Kidney (tissue), 14 donors: ENCODE results near the gene SARM1. TPM values are rescaled to one million over a fixed set of nuclear protein-coding genes. Genes with fewer than 3 reads are reported as not detected.
A peak's percentile ranks its signal among the peaks of the same experiment; 100 is the strongest.

Source experiments
- DNase-seq, 5 donors: peaks; one replicate each; pipeline ENCODE4 v3.0.0-alpha.2; 2013 to 2020
- FAIRE-seq: peaks from 2 replicates; lab custom pipeline; 2012; peaks lifted over from hg19 to GRCh38; lab: Jason Lieb, UNC
- H3K27ac ChIP-seq, 2 donors: one replicate each; pipeline ENCODE4 v1.7.0; 2013; ENCODE audit warnings: low read depth in 2 of 2, low read length in 2 of 2, inconsistent platforms in 1 of 2
- H3K27me3 ChIP-seq: one replicate; pipeline ENCODE4 v1.7.1; 2013; ENCODE audit warnings: low read length, inconsistent platforms; ENCODE audit not compliant: control insufficient read depth, insufficient read depth
- H3K36me3 ChIP-seq, 3 donors: one replicate each; pipeline versions ENCODE4 v1.7.0 to v1.7.1; 2013; ENCODE audit warnings: low read length in 3 of 3, control low read depth in 1 of 3, inconsistent platforms in 1 of 3; ENCODE audit not compliant: insufficient read depth in 3 of 3, control insufficient read depth in 2 of 3
- H3K4me1 ChIP-seq, 3 donors: one replicate each; pipeline versions ENCODE4 v1.7.0 to v1.7.1; 2013; ENCODE audit warnings: low read length in 3 of 3, inconsistent platforms in 1 of 3, low read depth in 1 of 3; ENCODE audit not compliant: control insufficient read depth in 2 of 3, insufficient read depth in 2 of 3
- H3K4me3 ChIP-seq, 3 donors: one replicate each; pipeline versions ENCODE4 v1.7.0 to v1.8.1; 2013; ENCODE audit warnings: low read length in 3 of 3, control low read depth in 1 of 3, inconsistent platforms in 1 of 3
- H3K9ac ChIP-seq, 3 donors: one replicate each; pipeline versions ENCODE4 v1.7.0 to v1.7.1; 2013; ENCODE audit warnings: low read length in 3 of 3, control low read depth in 1 of 3, inconsistent platforms in 1 of 3
- H3K9me3 ChIP-seq, 3 donors: one replicate each; pipeline versions ENCODE4 v1.7.0 to v1.7.1; 2013; ENCODE audit warnings: low read length in 3 of 3, control low read depth in 1 of 3, inconsistent platforms in 1 of 3; ENCODE audit not compliant: control insufficient read depth in 2 of 3, insufficient read depth in 1 of 3
- CTCF ChIP-seq: IDR thresholded peaks from 3 replicates; pipeline ENCODE4 v1.5.1; 2012; ENCODE audit warnings: mild to moderate bottlenecking, moderate library complexity, borderline replicate concordance; ENCODE audit not compliant: insufficient read depth; ENCODE audit errors: extremely low read depth
- intact Hi-C: fragments of 100-400 bp; cut with DNase I; formaldehyde crosslinking; loops from one replicate; pipeline ENCODE4 v1.11.1; 2022
- polyA plus RNA-seq: library from polyadenylated mRNA; stranded (reverse); fragments of 350-450 nt; fragmentation: Illumina TruSeq; extraction: RNeasy Lipid Tissue Mini Kit (QIAGEN cat#74804); gene quantifications from one replicate; pipeline ENCODE4 v1.2.3, GENCODE V29; 2014; ENCODE audit warnings: low read depth, low replicate concordance; ENCODE audit not compliant: insufficient read depth
- total RNA-seq: library from RNA; stranded (reverse); fragmentation: NEBNext Ultra II Directional; extraction: Animal tissue kit (Norgen Biotek cat#: 25700); gene quantifications from one replicate; pipeline ENCODE4 v1.2.1, GENCODE V29; 2021
- donor health status: control.
- donor health status: control.
- donor health status: control.
- donor health status: control.
- donor health status: control.
- donor health status: DM: yes; HTN: yes; CAD: no.
- donor health status: Normal renal cell carcinoma (clear cell type).

The SARM1 gene
- total and polyA plus RNA-seq, 2 donors from 2014 or later, result 10.4 to 23.8 TPM

- no peak for FAIRE-seq
These were observed 14.2 kb upstream of the SARM1 start, which contains the start of gene POLDIP2 for GRCh38 chr17:28357061-28357900. Gene POLDIP2, minus strand, starts transcription at chr17:28357527. Its CDS starts 79 bp downstream, at chr17:28357448.

GRCh38 chr17:28357901-28358197 lies 13.6 kb upstream of the SARM1 start:
- peaks cover 3 to 15% (median 13%) of the 10 kb centered on the region in 3 donors for H3K4me1 ChIP-seq
- no peak for TF ChIP-seq CTCF
- FAIRE-seq (no peak), DNase-seq (no peak)
- peaks cover 7 to 46% (median 32%) of the 10 kb centered on the region in 3 donors for H3K36me3 ChIP-seq
- H3K4me3 ChIP-seq, result peak overlapping the region; percentile 91 to 99 (median 94)
- intact Hi-C loops, result no loop called here
- H3K9me3 ChIP-seq, result no peaks in the 10 kb centered on the region
- peak overlapping the region; percentile 74 to 91 (median 81) for H3K9ac ChIP-seq
- H3K27me3 ChIP-seq, result no peaks in the 10 kb centered on the region
- H3K27ac ChIP-seq, result peak overlapping the region; percentile 52 to 74

More at GRCh38 chr17:28357061-28357900, 14.2 kb upstream of the SARM1 start, which contains the start of gene POLDIP2:
- Histone ChIP-seq H3K9ac (peak within 1 kb of the TSS; percentile 74 to 92 (median 81)), H3K9me3 (no peaks in the 10 kb centered on the region), H3K36me3 (peaks cover 9 to 48% (median 29%) of the 10 kb centered on the region in 3 donors), H3K27ac (peak within 1 kb of the TSS; percentile 68 to 74), H3K4me1 (peaks cover 3 to 15% (median 13%) of the 10 kb centered on the region in 3 donors), H3K27me3 (no peaks in the 10 kb centered on the region), H3K4me3 (peak within 1 kb of the TSS; percentile 91 to 99 (median 94))
- intact Hi-C loops, result no loop called here
- TF ChIP-seq CTCF, result peak; percentile 2
- peak; percentile 96 to 99 (median 97) for DNase-seq

- DNase-seq (no peak), FAIRE-seq (no peak)
- intact Hi-C loops, result no loop called here
- TF ChIP-seq CTCF, result no peak
- Histone ChIP-seq H3K27ac (no peak overlapping the region), H3K36me3 (peaks cover 2 to 33% (median 25%) of the 10 kb centered on the region in 3 donors), H3K9me3 (no peaks in the 10 kb centered on the region), H3K4me1 (peaks cover 2 to 6% (median 4%) of the 10 kb centered on the region in 3 donors), H3K4me3 (no peak overlapping the region), H3K9ac (no peak overlapping the region), H3K27me3 (no peaks in the 10 kb centered on the region)
These were observed 8.3 kb upstream of the SARM1 start for GRCh38 chr17:28363186-28363585.
